Suprapubic skin (tissue), 4 donors: ENCODE data around the gene TAF11L4. TPM values are rescaled to one million over a fixed set of nuclear protein-coding genes. Genes with fewer than 3 reads are reported as not detected.
"Not testable (repeated sequence)": the region's sequence is repeated elsewhere in the genome, so short reads cannot be mapped to it uniquely, and the experiment has no call there.

ENCODE experiments used
- DNase-seq, 2 donors: peaks; one replicate each; pipeline ENCODE4 v3.0.0-alpha.2; 2019; ENCODE audit warnings: low spot score in 2 of 2
- H3K27ac ChIP-seq: fragments of 200-600 bp; sonication (generic); one replicate; pipeline ENCODE4 v1.5.1; 2019
- H3K27me3 ChIP-seq: fragments of 200-600 bp; sonication (generic); one replicate; pipeline ENCODE4 v1.5.1; 2019
- H3K36me3 ChIP-seq: fragments of 200-600 bp; sonication (generic); one replicate; pipeline ENCODE4 v1.5.1; 2019
- H3K4me1 ChIP-seq: fragments of 200-600 bp; sonication (generic); one replicate; pipeline ENCODE4 v1.5.1; 2019
- H3K4me3 ChIP-seq: fragments of 200-600 bp; sonication (generic); one replicate; pipeline ENCODE4 v1.5.1; 2019; ENCODE audit warnings: mild to moderate bottlenecking
- H3K9me3 ChIP-seq: fragments of 200-600 bp; sonication (generic); one replicate; pipeline ENCODE4 v1.5.1; 2019
- WGBS: methylation state at CpG from one replicate; pipeline ENCODE4 v1.1.5; 2018; 5-methylcytosine and 5-hydroxymethylcytosine counted together
- total RNA-seq, 4 donors: library from RNA; depleted of rRNA; stranded (reverse); fragments of >200 nt; gene quantifications; one replicate each; pipeline ENCODE4 v1.1.0, GENCODE V29; 2016

The TAF11L4 gene
- total RNA-seq, 4 donors from 2014 or later, result not detected

DNA sequence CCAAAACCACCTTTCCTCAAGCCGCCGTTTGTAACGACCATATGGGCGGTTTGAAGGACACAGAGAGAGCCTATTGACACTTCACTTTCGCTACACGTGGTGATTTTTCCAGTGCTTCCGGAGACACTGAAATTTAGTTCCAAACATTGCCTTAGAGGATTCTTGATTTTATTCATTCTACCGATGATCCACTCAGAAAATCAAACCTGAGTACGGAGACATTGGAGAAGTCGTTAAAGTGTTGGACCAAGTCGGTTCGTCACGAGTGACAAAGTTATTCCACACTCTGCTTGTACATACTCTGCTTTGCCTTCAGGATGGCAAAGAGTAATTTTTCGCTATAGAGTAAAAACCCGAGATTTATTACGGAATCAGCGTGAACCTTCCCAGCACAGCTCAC is 4.9 kb downstream of the TAF11L4 start:
- WGBS, result 92% methylated on average over 17 of the region's 17 CpGs
- H3K9me3 ChIP-seq, H3K4me1 ChIP-seq, H3K27me3 ChIP-seq, H3K27ac ChIP-seq, H3K36me3 ChIP-seq, H3K4me3 ChIP-seq: not testable (repeated sequence)
- peak; percentile 77 to 94 for DNase-seq

DNA sequence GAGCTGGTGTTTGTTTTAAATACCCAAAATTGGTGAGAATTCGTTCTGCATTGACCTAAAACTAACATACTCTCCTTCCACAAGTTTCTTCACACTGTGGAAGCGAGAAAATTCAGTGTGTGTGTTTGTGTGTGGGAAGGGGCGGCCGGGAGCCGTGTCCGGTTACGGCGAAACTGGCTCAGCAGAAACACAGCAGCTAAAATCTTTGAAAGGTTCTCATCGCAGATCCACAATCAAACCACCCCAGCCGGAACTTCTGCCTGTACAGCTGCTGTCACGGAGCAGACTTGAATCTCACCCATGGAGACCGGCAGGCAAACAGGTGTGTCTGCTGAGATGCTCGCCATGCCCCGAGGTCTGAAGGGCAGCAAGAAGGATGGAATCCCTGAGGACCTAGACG is 6.8 kb downstream of the TAF11L4 start, which contains the start of gene TAF11L6:
Gene TAF11L6 (plus strand): TSS at position 301 of the 400 bp plus-strand sequence.
- WGBS, result no CpG with 5 or more reads among the region's 15 CpGs
- H3K36me3 ChIP-seq, DNase-seq, H3K27ac ChIP-seq, H3K4me1 ChIP-seq, H3K9me3 ChIP-seq, H3K27me3 ChIP-seq, H3K4me3 ChIP-seq: not testable (repeated sequence)

Other genes starting within 250 kb of the TAF11L4 start
- gene TAF11L2, start 23.6 kb upstream of the TAF11L4 start, total RNA-seq, result not detected
- gene TAF11L3, start 3.4 kb upstream of the TAF11L4 start, total RNA-seq, result not detected
- gene TAF11L5, start 3.4 kb downstream of the TAF11L4 start, total RNA-seq, result not detected
- gene TAF11L6, start 6.9 kb downstream of the TAF11L4 start, total RNA-seq, result not detected
- gene TAF11L7, start 64.0 kb downstream of the TAF11L4 start, total RNA-seq, result not detected
- gene TAF11L8, start 69.2 kb downstream of the TAF11L4 start, total RNA-seq, result not detected
- not detected for gene TAF11L9, start 72.6 kb downstream of the TAF11L4 start, total RNA-seq
- not detected for gene TAF11L10, start 76.0 kb downstream of the TAF11L4 start, total RNA-seq
- not detected for gene TAF11L11, start 82.4 kb downstream of the TAF11L4 start, total RNA-seq
- gene TAF11L12, start 88.6 kb downstream of the TAF11L4 start, total RNA-seq, result not detected
- gene TAF11L13, start 110.3 kb downstream of the TAF11L4 start, total RNA-seq, result not detected
- not detected for gene TAF11L14, start 112.7 kb downstream of the TAF11L4 start, total RNA-seq